HG03159 (cell line): ENCODE data around the gene SLC45A1.

Source experiments
- ATAC-seq: cut with Tn5 transposase; IDR thresholded peaks from one replicate; pipeline ENCODE4 v1.9.1; 2021; ENCODE audit warnings: mild to moderate bottlenecking, moderate library complexity; ENCODE audit not compliant: unreplicated experiment

The SLC45A1 gene

DNA sequence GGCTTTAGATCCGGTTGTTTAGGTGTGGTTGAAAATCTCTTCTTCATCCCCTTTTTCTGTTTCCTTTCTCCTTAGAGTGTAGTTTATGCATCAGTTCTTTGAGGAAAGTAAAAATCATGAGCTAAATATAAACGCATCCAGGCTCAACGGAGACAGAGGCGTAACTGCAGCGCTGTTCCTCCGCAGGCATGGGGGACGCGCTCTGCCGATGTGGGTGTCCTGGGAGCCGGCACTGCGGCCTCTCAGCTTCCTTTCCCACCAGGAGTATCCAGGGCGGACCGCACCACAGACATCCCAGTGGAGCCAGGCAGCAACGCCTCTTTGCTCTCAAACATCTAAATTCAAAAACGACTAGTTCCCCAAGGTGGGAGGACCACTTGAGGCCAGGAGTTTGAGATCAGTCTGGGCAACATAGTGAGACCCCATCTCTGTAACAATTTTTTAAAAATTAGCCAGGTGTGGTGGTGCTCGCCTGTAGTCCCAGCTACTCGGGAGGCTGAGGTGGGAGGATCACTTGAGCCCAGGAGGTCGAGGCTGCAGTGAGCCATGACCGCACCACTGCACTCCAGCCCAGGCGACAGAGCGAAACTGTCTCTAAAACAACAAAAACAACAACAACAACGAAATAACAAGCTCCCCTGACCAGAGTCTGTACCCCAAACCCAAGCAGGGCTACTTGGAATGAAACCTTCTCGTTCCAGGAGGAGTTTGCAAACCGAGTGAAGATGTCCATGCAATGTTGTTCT lies 16.4 kb downstream of the SLC45A1 start:
- ATAC-seq, result no peak

DNA sequence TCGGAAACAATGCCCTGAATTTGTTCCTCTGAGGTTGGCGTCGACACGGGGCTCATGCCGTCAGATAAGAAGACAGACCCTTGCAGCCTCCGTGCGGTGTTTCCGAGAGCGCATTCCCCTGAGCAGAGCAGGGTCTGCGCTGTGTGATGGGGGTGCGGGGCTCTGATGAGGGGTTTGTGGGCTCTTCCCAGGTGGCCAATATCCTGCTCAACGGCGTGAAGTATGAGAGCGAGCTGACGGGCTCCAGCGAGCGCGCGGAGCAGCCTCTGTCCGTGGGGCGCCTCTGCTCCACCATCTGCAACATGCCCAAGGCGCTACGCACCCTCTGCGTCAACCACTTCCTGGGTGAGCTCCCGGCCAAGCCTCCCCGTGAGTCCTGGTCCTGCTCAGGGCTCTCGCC lies 17.3 kb downstream of the SLC45A1 start:
- ATAC-seq, result no peak

DNA sequence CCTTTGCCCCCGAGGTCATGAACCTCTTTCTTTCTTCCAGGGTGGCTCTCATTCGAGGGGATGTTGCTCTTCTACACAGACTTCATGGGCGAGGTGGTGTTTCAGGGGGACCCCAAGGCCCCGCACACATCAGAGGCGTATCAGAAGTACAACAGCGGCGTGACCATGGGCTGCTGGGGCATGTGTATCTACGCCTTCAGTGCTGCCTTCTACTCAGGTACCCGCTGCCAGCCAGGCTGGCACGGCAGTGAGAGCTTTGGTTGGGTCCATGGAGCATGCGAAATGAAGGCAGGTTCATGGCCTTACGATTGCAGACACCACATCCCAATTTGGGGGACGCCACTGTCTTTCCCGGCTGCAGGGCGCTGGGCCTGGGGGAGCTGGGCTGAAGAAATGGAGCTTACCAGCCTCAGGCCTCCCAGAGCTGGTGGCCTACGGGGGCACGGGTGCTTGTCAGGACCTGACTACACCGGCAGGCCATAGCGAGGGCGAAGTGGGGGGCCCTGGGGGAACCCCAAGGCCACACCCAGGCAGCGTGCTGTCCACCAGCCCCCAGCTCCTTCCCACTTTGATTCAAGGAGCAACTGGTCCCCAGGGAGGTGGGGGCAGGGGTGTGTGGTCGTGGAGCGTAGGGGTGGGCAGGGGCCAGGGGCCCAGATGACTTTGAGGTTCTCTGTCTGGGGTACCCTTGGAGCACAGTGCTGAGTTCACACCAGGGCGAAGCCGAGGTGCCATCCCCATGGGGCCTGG lies 20.0 kb downstream of the SLC45A1 start:
- ATAC-seq, result no peak

DNA sequence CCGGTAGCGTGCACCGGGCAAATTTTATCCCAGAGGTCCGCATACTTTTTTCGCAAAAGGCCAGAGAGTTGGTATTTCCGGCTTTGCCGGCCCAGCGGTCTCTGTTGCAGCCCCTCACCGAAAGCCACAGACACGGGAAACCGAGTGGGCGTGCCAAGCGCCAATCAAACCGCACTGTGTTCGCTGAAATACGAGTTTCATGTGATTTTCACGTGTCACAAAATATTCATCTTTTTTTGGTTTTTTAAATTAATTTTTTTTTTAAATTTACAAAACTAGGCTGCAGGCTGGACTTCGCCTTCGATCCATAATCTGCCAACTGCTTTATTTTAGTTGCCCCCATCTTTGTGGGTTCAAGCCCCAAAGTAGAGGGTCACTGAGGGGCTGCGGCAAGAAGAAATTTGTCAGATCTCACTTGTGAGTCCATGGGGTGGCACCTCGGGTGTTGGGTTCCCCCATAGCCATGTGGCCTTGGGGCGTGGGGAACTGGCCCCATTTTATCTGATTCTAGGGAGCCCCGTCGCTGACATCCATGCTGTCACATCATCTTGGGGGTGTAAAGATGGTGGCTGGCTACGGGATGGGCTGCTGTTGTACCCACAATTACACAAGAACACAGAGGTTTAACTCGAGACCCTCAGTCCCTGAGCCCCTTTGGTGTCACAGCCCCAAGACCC lies 20.8 kb downstream of the SLC45A1 start:
- ATAC-seq, result no peak

DNA sequence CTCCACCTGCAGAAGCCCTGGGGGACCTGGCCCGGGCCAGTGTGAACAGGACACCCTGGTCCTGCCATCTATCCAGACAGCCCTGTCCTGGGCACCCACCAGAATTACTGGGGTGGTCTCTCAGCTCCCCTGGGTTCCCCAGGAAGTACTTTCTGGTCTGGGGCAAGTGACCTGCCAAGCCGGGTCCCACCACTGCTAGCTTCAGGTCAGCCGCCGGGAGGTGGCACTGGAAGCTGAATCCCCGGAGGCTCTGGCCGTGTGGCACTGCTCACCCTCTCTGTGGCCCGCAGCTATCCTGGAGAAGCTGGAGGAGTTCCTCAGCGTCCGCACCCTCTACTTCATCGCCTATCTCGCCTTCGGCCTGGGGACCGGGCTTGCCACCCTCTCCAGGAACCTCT lies 21.3 kb downstream of the SLC45A1 start:
- ATAC-seq, result no peak

DNA sequence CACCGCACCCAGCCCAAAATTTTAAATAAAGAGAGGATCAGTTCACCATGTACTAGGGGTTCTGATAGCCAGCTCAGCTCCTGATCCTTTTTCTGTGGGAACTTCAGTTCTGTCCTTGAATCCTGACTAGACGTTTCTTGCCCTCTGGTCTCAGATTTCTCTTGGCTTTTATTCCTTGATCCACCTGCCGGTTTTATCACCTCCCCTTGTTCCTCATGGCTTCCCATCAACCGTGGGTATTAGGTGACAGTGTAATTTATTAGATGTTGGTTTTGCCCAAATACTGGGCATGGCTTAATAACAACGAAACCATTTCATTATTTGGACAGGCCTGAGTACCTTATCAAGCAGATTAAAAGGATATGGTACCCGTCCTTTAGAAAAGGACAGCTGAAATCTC lies 22.5 kb downstream of the SLC45A1 start:
- no peak for ATAC-seq

DNA sequence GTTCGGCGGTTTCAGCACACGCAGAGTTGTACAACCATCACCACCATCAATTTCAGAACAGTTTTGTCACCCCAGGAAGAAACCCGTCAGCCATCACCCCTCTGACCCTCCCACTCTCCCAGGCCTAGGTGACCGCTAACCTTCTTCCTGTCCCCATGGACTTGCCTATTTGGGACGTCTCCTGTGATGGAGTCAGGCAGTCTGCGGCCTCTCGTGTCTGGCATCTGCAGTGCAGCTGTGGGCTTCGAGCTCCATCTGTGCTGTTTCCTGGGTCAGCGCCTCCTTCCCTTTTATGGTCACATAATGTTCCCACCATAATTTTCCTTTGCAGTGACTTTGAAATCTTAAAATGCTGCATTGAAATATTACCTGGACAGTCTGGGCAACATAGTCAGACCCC lies 24.4 kb downstream of the SLC45A1 start:
- ATAC-seq, result no peak

DNA sequence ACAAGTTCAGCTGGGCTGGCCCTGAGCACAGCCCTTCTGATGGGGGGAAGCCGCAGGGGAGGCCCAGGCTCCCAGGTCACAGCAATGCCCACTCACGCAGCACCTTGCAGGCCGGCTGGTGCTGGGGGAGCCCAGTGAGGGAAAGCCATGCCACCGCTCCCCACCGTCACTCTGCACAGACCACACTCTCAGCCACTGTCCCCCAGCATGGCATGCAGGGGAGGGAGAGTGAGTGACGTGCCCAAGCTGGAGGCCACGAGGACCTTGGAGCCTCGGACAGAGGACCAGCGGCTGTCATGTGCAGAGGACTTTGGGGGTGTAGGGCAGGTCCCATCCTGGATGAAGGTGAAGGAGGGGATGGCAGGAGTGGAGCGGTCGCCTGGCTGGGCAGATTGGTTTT lies 25.1 kb downstream of the SLC45A1 start:
- no peak for ATAC-seq

DNA sequence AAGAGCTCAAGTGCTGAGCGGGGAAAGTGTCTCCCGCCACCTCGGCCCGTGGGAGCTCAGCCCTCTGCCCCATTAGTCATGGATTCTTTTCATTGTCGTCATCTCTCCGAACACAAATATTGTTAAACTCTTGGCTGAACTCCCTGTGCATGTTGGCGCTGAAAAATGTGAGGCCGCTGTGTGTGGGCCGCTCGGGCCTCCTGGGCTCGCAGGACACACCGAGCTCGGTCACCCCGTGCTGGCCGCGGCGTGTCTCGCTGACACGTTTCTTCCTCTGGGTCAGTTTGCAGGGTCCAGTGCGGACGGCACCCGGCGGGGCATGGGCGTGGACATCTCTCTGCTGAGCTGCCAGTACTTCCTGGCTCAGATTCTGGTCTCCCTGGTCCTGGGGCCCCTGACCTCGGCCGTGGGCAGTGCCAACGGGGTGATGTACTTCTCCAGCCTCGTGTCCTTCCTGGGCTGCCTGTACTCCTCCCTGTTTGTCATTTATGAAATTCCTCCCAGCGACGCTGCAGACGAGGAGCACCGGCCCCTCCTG lies 25.6 kb downstream of the SLC45A1 start:
- ATAC-seq, result no peak

DNA sequence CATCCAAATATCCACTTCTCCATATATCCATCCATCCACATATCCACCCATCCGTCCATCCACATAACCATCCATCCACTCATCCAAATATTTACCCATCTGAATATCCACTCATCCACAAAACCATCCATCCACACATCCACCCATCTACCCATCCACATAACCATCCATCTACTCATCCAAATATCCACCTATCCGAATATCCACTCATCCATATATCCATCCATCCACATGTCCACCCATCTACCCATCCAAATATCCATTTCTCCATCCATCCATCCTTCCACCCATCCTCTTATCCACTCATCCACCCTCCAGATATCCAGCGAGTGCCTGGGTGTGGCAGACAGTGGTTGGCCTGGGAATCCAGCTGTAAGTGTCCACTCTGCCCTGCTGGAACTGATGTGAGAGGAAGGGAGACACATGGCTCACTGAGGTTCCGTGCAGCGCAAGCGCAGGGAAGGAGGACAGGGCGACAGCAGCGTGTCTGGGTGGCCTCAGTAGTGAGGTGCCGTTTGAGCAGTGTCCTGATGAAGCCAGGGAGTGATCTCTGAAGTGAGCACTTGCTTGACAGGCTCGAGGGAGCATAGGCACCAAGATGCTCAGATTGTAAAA lies 27.1 kb downstream of the SLC45A1 start:
- ATAC-seq, result no peak

DNA sequence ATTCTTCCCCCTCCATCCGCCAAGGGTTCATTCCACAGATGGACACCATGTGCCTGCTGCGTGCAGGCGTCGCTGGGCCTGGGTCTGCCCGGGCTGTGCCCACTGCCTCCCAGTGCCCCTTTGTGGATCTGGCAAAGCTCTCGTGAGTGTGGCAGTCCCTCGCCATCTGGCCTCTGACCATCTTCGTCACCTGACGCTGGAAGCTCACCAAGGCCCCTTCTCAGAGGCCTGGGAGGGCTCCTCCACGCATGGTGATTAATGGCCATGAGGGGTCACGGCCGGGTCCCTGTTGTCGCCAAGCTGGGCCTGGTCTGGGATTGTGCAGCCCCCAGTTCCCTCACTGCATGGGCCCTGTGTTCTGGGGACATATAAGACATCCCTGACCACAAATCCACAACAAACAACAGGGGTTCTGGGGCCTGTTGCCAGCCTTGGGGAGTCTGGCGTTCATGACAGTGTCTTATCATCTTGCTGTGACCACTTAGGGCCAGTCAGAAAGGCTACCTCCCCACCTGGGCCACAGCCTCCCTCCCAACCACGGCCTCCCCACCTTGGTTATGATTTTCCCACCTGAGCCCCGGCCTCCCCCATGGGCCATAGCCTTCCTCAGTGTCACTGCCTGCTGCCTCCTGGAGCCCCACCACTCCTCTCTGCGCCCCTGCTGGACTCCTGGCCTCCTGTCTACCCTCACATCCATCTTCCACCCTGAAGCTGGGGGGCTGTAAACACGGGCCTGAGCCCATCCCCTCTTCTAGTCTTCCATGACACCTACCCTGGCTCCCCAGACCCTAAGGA lies 27.9 kb downstream of the SLC45A1 start:
- ATAC-seq, result no peak

DNA sequence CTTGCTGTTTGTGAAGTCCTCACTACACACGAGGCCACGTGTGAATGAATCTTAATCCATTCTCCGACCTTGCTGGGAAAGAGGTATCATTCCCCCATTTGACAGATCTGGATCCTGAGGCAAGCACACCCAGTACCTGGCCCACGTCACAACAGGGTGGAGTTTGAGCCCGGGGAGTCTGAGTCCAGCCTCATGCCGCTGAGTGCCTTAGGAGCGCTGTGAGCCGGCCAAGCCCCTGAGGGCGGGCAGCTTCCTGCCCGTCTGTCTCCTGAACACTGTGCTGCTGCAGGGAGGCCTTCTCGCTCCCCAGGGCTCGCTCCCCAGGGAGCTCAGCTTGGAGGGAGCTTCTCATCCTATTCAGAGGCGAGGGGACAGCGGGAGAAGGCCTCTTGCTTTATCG lies 29.7 kb downstream of the SLC45A1 start:
- ATAC-seq, result no peak

DNA sequence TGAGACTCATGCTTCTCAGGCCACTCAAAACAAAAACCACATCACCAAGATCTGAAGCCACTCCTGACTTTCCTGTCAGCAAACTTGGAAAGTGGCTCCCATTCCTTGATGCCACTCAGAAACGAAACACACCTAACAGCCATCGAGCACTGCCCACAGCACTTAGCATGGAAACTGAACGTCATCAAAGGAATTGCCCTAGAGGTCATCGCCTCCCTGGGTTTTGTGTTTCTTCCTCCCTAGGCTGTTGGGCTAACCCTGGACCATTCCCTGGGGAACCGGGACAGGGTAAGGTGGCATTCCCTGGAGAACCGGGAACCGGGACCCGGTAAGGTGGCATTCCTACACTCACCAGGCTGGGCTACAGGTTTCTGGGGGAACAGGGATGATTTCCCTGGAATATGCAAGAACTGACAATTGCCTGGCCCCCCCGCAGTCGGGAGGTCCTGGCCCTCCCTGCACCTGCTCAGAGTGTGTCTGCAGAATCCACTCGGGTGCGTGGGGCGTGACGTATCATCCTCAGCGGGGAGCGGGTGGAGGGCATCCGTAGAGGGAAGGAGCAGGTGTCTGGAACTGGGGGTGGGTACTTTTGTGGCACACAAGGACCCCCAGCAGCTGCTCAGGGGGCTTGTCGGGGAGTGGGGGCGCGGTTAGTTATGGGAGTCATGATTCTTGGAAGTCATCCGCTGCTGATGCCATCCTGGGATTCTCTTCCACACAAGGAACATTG lies 30.3 kb downstream of the SLC45A1 start:
- no peak for ATAC-seq

DNA sequence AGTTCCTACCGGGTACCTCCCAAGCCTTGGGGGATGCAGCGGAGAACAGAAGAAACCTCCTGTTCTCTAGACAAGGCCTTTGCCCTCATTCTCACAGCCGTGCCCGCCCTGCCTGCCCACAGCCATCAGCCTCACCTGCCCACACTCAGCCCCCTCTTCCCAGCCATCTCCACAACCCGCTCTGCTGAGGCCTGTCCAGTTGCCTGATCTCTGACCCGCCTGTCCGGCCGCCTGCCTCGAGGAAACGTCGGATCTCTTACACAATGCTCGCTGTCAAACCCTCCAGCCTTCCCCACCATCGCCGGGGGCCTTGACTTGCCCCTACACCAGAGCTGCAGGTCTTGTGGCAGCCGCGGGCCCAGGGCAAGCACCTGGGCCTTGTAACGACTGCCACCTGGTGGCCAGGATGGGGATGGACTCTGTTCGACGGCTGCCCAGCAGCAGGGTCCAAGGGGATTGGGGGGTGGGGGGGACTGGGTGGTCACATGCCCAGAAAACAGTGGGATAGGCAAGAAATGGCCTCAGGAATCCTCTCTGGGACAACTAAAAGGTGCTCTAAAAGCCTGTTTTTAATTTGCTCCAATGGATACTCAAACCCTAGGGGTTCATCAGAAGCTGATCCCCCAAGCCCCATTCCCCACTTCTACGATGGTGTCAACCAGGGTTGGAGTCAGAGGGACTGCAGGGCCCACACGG lies 31.0 kb downstream of the SLC45A1 start:
- no peak for ATAC-seq

DNA sequence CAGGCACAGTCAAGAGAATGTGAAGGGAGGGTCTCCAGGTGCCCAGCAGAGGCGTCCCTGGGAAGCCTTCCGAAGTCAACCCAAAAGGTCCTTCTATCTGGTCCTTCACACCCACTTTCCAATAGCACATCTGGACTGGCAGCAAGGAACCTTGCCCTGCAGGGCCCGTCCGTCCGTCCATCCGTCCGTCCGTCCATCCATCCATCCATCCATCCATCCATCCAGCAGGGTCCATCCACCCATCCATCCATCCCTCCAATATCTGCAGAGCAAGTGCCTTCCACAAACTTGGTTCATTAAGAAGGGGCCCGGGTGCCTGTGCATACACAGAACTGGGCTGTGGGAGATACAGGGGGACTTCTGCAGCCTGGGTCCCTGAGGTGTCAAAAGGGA lies 31.6 kb downstream of the SLC45A1 start:
- ATAC-seq, result no peak

DNA sequence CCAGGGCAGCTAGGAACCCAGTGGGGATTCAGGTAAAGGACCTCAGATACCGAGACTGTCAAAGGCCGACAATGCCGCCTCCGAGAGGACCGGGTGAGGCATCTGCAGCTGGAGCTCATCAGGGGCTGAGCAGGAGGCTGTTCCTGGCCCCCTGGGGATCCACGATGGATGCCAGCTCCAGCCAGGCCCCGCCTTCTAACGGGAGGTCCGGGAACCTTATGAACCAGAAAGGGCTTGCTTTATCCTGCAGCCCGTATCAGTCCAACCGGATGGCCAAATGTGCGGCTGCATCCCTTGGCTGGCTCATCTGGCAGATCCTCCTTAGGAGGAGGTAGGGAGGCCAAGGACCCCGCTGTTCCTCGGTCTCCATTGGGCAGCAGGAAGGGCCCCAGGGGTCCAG lies 32.0 kb downstream of the SLC45A1 start:
- ATAC-seq, result no peak

DNA sequence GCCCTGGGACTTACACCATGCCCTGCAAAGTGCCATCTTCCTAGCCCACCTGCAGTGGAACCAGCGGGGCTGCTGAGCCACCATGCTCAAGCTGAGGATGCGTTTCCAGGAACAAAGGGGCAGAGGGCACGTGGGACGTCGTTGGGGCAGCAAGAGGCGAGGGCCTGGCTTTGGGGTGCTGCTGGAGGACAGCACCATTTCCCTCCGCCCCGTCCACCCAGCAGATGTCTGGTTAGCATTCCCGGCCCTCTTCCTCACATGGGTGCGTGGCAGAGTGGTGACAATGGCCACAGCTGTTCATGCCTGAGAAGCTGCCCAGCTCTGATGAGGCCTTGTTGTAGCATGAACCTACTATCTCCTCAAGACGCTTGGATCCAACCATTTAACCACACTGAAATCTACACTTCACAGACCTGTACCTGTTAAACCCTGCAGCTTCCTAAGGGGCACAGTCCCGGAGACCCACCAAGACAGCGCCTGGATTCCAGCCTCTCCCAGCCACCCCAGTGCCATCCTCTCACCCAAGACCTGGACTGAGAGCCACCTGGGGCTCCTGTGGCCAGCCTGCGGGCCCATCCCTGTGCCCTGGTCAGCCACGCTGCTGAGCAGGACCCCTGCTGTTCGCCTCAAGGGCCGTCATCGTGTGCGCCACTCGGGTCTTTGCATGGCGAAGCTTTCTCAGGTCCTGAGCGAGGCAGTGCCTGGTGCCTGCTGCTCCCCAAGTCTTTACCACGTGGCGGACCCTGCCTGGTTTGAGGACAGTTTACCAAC lies 33.2 kb downstream of the SLC45A1 start:
- no peak for ATAC-seq

DNA sequence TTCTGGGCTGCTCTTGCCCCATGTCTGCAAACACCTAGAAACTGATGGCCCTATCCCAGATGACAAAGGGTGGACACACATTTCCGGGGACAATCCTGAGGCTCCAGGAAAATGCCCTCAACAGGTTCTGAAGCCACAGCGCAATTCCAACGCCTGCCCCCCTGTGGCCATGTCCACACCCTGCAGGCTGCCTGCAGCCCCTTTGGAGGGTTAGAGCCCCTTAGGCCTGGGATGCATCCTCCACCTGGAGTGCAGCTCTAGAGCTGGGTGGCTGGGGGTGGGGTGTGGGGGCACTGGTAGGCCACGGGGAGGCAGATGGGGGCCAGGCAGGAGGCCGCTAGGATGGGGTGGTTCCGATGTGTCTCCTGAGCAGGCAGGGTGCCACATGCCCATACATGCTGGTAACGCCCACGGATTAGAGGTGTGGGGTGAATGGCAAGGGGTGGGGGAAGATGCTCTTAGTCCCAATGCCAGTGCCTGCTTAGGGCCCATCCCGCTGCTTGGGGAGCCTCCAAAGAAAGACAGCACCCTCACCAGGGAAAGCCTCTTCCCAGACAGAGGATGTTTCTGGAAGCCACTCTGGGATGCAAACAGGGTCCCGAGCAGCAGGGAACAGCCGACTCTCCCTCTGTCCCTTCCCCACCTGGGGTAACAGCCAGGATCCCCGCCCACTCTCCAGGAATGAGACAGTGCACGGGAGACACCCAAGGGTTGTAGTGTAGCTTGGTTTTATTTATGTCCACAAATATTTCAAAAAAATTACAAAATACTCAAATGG lies 34.0 kb downstream of the SLC45A1 start:
- ATAC-seq, result no peak
